Measurements from ENCODE around the gene RAB10.
"Not testable (repeated sequence)": the region's sequence is repeated elsewhere in the genome, so short reads cannot be mapped to it uniquely, and the experiment has no call there.

The RAB10 gene

GRCh38 chr2:26103752-26104151 is 69.9 kb downstream of the RAB10 start:
- no peak for DNase-seq

DNA sequence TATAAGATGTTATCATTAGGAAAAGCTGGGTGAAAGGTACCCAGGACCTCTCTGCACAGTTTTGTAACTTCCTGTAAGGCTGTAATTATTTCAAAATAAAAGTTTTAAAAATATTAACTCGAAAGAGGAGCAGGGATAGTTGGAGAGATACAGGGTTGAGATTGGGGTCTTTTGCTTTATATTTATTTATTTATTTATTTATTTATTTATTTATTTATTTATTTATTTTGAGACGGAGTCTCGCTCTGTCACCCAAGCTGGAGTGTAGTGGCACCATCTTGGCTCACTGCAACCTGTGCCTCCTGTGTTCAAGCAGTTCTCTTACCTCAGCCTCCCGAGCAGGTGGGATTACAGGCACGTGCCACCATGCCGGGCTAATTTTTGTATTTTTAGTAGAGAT is 74.8 kb downstream of the RAB10 start:
- DNase-seq: not testable (repeated sequence)

- DNase-seq: no peak
Observed at GRCh38 chr2:26112201-26112600, 78.3 kb downstream of the RAB10 start.

- no peak for DNase-seq
Observed at GRCh38 chr2:26114151-26114550, 80.3 kb downstream of the RAB10 start.

- no peak for DNase-seq
Observed at GRCh38 chr2:26118682-26119081, 84.8 kb downstream of the RAB10 start.

DNA sequence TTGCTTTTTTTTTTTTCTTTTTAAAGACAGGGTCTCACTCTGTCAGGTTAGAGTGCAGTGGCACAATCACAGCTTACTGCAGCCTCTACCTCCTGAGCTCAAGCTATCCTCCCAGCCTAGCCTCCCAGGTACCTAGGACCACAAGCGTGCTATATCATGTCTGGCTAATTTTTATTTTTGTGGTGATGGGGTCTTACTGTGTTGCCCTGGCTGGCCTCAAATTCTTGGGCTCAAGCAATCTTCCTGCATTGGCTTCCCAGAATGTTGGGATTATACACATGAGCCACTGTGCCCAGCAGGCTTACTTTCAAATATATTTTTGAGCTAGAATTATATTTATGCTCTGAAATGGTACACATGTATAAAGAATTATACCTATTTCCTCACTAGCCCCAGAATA is 85.6 kb downstream of the RAB10 start:
- DNase-seq: no peak

DNA sequence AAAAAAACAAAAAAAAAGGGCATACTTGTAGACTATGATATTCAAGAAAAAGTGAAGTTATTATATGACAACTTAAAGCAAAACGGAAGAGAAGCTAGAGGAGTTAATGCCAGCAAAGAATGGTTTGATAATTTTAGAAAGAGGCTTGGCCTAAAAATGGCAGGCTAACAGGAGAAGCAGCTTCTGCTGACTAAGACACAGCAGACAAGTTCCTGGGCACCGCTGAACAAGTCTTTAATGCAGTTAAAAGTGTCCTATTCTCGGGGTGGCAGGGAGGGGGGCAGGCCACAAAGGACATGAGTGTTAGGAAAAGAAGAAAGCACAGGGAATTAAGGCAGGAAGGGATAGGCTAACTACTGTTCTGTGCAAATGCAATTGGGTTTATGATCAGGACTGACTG is 88.7 kb downstream of the RAB10 start:
- DNase-seq: no peak

DNA sequence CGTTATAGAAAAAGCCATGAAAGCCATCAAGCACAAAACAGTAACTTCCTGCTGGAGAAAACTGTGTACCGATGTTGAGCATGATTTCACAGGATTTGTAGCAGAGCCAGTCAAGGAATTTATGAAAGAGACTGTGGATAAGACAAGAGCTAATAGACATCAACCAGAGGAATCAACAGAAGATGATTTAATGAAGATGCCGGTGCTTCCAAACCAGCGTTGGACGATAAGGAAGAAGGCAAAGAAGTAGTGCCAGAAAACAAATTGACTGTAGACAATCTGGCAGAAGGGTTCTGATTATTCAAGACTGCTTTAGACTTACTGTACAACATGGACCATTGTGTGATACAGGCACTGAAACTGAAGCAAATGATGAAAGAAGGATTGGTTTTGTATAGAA is 89.5 kb downstream of the RAB10 start:
- no peak for DNase-seq

- DNase-seq: no peak
Observed at GRCh38 chr2:26126074-26126473, 92.2 kb downstream of the RAB10 start.

GRCh38 chr2:26128176-26128575 is 94.3 kb downstream of the RAB10 start:
- DNase-seq: no peak

GRCh38 chr2:26130763-26131162 is 96.9 kb downstream of the RAB10 start:
- DNase-seq: no peak

GRCh38 chr2:26136451-26136850 is 102.6 kb downstream of the RAB10 start:
- DNase-seq: no peak

GRCh38 chr2:26139269-26140183 is 105.6 kb downstream of the RAB10 start:
- peak; percentile 29 for DNase-seq

DNA sequence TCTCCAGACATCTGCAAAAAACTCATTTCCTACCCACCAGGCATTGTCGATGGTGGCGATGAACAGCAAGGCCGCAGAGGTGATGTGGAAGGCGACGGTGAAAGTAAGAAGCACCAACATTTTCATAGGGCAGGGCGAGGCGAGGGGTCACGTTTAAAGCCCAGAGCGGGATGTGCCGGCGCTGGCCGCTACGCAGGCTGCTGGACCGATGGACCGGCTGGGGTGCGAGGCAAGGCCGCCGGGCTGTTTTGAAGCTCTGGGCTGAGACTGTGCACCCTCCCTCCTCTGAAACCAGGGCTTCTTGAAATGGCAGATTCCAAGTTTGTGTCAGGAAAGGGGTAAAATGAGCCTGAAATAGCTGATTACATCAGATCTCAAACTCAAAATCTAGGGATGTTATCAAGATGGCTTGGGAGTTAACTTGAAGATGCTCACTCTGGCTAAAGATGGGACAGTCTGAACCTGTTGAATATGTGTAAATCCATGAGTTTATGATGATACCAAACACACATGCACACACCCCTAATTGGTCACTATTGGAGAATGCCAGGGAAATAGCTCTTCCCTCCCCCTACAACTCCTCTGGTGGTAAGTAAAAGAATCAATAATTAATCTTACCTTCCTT is 107.4 kb downstream of the RAB10 start:
- no peak for DNase-seq

DNA sequence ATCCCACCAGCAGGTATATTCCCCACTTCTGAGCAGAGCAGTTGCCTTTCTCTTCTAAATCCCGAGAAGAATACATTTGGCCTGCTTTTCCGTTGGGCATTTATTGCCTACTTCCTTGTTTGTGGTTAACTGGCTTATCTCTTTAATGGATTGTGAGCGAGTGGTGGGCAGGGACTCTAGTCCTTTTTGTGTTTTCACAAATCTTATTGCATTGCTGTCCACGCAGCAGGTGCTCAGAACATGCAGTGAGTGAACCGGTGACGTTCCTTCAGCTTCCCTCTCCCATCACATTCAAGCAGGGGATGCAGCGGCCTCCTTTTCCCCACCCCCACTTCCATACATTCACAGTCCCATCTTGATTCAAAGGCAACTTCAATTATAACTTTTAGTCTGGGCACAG is 110.1 kb downstream of the RAB10 start:
- peak; percentile 50 for DNase-seq

GRCh38 chr2:26144953-26145680 is 111.2 kb downstream of the RAB10 start:
- peak; percentile 80 for DNase-seq

DNA sequence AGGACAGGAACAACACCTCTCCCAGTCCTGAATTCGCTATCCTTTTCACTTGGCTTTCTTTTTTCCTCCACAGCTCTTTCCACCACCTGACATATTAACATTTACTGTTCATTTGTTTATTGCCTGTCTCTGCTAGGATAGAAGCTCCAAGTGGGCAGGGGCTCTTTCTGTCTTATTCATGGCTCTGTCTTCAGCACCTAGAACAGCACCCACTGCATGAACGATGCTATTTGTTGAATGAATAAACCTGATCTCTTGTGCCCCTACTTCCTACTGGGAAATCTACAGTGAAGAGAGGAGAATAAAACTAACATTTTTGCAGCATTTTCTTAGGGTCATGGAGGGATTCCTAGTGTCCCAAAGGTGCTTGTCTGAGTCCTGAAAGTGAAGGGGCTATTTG is 114.6 kb downstream of the RAB10 start:
- no peak for DNase-seq

DNA sequence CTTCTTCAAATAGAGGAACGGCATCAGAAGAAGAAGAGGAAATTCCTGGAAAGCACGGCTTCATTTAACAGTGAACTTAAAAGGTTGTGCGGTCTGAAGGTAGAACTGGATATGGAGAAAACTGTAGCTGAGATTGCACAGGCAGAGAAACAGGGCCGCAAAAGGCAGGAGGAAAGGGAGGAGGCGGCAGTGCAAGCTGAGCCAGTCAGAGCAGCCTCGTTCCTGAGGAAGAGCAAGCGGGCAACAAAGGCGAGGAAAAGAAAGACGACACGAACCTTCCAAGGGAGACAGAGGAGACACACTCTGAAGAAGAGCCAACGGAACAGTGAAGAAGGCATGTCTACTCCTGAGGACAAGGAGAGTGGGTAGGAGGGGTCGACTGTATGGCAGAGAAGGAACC is 116.4 kb downstream of the RAB10 start:
- no peak for DNase-seq

DNA sequence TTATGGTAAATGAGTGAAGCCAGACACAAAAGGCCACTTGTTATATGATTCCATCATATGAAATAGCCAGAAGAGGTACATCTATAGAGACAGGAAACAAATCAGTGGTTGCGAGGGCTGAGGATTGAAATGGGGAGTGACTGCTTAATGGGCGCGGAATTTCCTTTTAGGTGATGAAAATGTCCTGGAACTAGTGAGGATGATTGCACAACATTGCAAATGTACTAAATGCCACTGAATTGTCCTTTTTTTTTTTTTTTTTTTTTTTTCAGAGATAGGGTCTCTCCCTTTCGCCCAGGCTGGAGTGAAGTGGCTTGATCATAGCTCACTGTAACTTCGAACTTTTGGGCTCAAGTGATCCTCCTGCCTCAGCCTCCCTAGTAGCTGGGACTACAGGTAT is 123.7 kb downstream of the RAB10 start:
- DNase-seq: no peak

- DNase-seq: no peak
Observed at GRCh38 chr2:26161926-26162325, 128.0 kb downstream of the RAB10 start.

GRCh38 chr2:26162963-26163362 is 129.1 kb downstream of the RAB10 start:
- DNase-seq: no peak

GRCh38 chr2:26164231-26164630 is 130.3 kb downstream of the RAB10 start:
- DNase-seq: no peak

DNA sequence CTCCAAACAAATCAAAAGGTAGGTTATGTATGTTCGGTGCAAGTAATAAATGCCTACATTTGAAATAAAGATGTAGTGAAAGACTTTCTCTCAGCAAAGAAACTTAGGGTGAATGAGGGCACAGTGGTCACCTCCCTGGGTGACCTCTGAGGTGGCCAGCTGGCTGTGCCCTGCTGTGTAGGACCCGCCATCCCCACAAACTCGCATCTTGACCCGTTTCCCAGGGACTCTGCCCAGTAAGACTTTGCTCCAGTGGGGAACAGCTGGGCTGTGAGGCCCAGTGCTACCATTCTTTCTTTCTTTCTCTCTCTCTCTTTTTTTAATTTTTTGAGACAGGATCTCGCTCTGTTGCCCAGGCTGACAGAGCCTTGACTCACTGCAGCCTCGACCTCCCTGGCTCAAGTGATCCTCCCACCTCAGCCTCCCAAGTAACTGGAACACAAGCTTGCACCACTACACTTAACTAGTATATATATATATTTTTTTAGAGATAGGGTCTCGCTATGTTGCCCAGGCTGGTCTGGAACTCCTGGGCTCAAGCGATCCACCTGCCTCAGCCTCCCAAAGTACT is 130.8 kb downstream of the RAB10 start:
- no peak for DNase-seq
